HepG2 (cell line): Measurements from ENCODE around the gene ITIH1.

Source experiments
- ATF2 ChIP-seq: sonication (generic); formaldehyde crosslinking; IDR thresholded peaks from 2 replicates; pipeline ENCODE4 v1.4.0; 2020; ENCODE audit warnings: missing genetic modification reagents
- FOXJ3 ChIP-seq: sonication (generic); formaldehyde crosslinking; IDR thresholded peaks from 2 replicates; pipeline ENCODE4 v1.4.0; 2020; ENCODE audit warnings: missing genetic modification reagents, mild to moderate bottlenecking, borderline replicate concordance
- MEIS1 ChIP-seq: sonication (generic); formaldehyde crosslinking; IDR thresholded peaks from 2 replicates; pipeline ENCODE4 v1.9.0; 2021; ENCODE audit warnings: mild to moderate bottlenecking, missing genetic modification reagents, moderate library complexity, borderline replicate concordance
- NFYB ChIP-seq: sonication (generic); formaldehyde crosslinking; IDR thresholded peaks from 2 replicates; pipeline ENCODE4 v1.4.0; 2020; ENCODE audit warnings: missing genetic modification reagents
- PBX3 ChIP-seq: sonication (generic); formaldehyde crosslinking; IDR thresholded peaks from 2 replicates; pipeline ENCODE4 v1.8.1; 2023; ENCODE audit warnings: missing genetic modification reagents, inconsistent platforms, borderline replicate concordance
- PITX1 ChIP-seq: sonication (generic); formaldehyde crosslinking; IDR thresholded peaks from 2 replicates; pipeline ENCODE4 v1.5.1; 2020; ENCODE audit warnings: mild to moderate bottlenecking, missing genetic modification reagents
- POLR2A ChIP-seq, 2 experiments: IDR thresholded peaks; 2 replicates each; pipeline ENCODE4 v1.6.1; 2011; ENCODE audit warnings: low read depth in 2 of 2, low read length in 2 of 2, mild to moderate bottlenecking in 1 of 2, moderate library complexity in 1 of 2; ENCODE audit not compliant: insufficient read depth in 1 of 2
- PRDM15 ChIP-seq: sonication (generic); formaldehyde crosslinking; IDR thresholded peaks from 2 replicates; pipeline ENCODE4 v1.4.0; 2020; ENCODE audit warnings: missing genetic modification reagents
- STAT5B ChIP-seq: sonication (generic); formaldehyde crosslinking; IDR thresholded peaks from 2 replicates; pipeline ENCODE4 v1.4.0; 2020; ENCODE audit warnings: missing genetic modification reagents
- THAP8 ChIP-seq: sonication (generic); formaldehyde crosslinking; IDR thresholded peaks from 2 replicates; pipeline ENCODE4 v1.5.1; 2020; ENCODE audit warnings: missing genetic modification reagents, mild to moderate bottlenecking, borderline replicate concordance
- ZBTB7A ChIP-seq: sonication (generic); formaldehyde crosslinking; IDR thresholded peaks from 2 replicates; pipeline ENCODE4 v1.8.0; 2022; ENCODE audit warnings: mild to moderate bottlenecking, missing genetic modification reagents
- ZNF224 ChIP-seq: sonication (generic); formaldehyde crosslinking; IDR thresholded peaks from 2 replicates; pipeline ENCODE4 v1.5.0; 2020; ENCODE audit warnings: mild to moderate bottlenecking, missing genetic modification reagents

- TF ChIP-seq POLR2A (IDR thresholded peaks at IDR 0.05; ENCODE audit: insufficient read depth in 1 of 2, low read depth in 2 of 2, low read length in 2 of 2) (no peak), PBX3 (CRISPR knock-in tag) (no peak), STAT5B (CRISPR knock-in tag) (no peak), PITX1 (CRISPR knock-in tag) (no peak), NFYB (CRISPR knock-in tag) (no peak), MEIS1 (no peak), ZBTB7A (no peak), THAP8 (no peak), PRDM15 (CRISPR knock-in tag) (no peak), ATF2 (CRISPR knock-in tag) (no peak), ZNF224 (no peak), FOXJ3 (CRISPR knock-in tag) (no peak)
These were observed 34.2 kb upstream of the ITIH1 start for GRCh38 chr3:52743152-52743551.
